Measurements from ENCODE around the gene ZNF554.
"Not testable (repeated sequence)": the region's sequence is repeated elsewhere in the genome, so short reads cannot be mapped to it uniquely, and the experiment has no call there.

ZNF554 gene

GRCh38 chr19:2791440-2791839, 28.2 kb upstream of the ZNF554 start:
- DNase-seq: no peak

DNA sequence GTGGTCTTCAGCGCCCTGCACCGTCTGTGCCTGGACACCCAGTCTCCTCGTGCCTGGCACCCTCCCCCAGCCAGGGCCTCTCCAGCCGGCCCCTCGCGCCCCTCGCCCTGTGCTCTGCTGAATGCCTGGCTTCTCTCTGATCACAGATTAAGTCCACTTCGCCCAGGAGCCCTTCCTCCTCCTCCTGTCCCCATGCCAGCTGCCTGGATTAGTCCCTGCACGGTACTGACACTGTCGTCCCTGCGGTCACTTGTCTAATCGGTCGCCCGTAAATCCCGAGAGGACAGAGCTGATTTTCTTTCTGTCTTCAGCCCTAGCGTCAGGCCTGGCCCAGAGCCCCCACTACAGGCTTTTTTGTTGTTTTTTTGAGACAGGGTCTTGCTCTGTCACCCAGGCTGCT, 27.8 kb upstream of the ZNF554 start:
- no peak for DNase-seq

DNA sequence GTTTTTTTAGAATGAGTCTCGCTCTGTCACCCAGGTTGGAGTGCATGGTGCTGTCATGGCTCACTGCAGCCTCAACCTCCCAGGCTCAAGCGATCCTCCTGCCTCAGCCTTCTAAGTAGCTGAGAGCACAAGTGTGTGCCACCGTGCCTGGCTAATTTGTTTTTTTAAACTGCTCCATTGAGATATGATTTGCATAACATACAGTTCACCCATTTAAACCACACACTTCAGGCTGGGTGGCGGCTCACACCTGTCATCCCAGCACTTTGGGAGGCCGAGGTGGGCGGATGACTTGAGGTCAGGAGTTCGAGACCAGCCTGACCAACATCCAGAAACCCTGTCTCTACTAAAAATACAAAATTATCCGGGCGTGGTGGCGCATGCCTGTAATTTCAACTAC, 27.0 kb upstream of the ZNF554 start:
- DNase-seq: not testable (repeated sequence)

GRCh38 chr19:2793126-2793525, 26.5 kb upstream of the ZNF554 start:
- DNase-seq: no peak

- DNase-seq: no peak
Measured at GRCh38 chr19:2793577-2793976, 26.1 kb upstream of the ZNF554 start.

- DNase-seq: no peak
Measured at GRCh38 chr19:2795827-2796658, 23.6 kb upstream of the ZNF554 start.

DNA sequence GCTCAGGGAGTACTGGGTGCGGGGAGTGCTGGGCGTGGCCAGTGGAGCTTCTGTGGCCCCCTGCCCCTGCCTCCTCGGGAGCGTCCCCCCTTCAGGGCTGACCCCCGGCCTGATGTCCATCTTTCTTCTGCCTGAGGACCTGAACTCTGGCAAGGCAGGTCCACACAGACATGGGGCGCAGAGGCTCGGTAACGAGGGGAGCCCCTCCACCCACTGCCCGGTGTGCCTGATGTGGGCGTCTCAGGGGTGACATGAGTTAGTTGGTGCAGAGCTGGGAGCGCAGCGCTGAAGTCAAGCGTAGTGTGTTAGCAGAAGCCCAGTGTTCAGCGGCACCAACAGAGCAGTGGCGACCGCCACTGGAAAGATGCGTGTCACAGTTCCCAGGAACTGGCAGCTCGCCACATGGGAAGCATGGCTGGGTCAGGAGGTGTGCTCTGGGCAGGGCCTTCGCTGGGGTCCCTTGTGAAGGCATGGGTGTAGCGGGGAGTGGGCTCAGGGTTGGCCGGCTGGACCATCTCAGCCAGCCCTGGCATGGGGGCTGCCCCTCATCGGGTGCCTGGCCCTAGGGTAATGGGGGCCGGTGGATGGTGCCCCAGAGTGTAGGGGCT, 22.9 kb upstream of the ZNF554 start:
- no peak for DNase-seq

GRCh38 chr19:2797280-2797679, 22.4 kb upstream of the ZNF554 start:
- no peak for DNase-seq

DNA sequence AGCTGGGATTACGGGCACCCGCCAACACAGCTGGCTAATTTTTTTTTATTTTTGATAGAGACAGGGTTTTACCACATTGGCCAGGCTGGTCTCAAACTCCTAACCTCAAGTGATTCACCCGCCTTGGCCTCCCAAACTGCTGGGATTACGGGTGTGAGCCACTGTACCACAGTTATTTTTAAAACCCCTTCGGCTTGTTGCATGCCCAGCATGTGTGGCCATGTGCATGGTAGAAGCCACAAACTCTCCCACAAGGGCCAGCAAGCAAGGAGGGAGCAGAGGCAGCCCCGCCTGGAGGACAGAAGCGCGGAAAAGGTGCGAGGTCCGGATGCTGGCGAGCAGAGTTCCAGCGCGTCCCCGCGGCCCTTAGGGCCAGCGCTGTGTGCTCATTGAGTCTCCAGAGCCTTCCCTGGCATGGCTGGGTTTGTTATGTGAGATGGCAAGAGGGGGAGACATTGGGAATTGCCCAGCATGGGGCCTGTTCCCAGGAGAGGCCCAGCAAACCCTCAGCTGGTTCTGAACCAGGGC, 21.4 kb upstream of the ZNF554 start:
- no peak for DNase-seq

GRCh38 chr19:2798733-2799132, 20.9 kb upstream of the ZNF554 start:
- no peak for DNase-seq

DNA sequence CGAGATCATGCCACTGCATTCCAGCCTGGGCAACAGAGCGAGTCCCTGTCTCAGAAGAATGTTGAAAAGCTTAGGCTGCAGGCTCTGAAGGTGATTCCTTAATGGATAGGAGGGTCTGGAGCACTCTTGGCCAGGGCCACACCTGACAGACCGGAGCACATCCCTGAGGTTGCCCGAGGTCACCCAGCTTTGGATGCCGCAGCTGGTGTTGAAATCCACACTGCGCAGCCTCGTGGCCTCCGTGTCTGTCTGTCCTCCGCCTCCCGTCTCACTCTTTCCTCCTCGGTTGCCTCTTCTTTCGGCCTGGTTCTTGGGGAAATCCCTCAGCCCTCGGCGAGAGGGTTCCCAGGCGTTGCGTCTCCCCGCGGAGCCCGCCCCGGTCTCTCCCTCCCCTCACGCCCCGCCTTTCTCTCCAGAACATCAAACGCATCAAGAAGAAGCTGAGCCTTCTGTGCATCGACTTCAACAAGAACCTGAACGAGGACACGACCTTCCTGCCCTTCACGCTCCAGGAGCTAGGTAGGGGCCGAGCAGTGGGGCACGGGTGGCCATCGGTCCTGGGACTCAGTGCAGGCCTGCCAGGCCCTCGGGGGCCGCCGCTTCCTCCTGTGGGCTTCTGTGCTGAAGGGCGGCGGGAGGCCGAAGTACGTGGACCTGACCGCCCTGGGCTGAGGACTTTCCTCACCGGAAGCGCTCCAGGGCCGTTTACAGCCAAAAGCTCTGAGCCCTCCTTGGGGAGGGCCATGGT, 20.2 kb upstream of the ZNF554 start:
- DNase-seq: no peak

DNA sequence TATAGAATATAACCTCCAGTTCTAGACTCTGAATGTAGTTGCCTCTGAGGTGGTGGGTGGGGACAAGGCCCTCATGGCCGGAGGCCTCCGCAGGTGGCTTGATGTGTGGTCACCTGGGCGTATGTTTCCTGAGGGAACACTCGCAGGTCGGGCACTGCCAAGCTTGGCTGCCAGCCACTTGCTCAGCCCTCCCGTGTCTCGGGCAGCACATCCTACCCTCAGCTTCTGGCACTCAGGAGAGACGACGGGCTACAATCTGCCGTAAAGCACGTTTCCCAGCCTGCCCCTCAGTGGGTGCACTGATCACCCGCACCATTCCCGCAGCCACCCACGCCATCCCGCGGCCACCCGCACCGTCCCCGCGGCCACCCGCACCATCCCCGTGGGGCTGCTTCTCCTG, 19.2 kb upstream of the ZNF554 start:
- no peak for DNase-seq

GRCh38 chr19:2802826-2803225, 16.8 kb upstream of the ZNF554 start:
- DNase-seq: no peak

DNA sequence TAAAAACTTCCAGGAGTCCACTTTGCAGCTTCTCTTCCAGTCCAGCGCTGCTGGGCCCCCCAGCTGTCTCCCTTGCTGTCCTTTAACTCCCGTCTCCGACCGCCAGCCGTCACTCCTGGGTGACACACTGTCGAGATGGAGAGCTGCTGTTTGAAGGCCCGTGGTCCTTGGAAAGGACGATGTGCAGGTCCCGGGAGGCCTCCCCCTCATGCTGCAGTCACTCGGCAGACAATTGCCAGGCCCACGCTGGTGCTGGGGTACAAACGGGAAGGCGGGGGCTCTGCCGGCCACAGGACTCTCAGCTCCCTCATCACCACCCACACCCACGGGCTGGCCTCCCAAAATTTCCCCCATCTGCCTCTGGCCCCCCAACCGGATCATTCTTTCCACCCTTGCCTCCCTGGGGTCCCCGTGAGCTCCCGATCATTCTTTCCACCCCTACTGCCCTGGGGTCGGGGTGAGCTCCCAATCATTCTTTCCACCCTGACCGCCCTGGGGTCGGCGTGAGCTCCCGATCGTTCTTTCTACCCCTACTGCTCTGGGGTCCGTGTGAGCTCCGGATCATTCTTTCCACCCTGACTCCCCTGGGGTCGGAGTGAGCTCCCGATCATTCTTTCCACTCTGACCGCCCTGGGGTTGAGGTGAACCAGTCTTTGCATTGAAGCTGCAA, 16.0 kb upstream of the ZNF554 start:
- DNase-seq: no peak

DNA sequence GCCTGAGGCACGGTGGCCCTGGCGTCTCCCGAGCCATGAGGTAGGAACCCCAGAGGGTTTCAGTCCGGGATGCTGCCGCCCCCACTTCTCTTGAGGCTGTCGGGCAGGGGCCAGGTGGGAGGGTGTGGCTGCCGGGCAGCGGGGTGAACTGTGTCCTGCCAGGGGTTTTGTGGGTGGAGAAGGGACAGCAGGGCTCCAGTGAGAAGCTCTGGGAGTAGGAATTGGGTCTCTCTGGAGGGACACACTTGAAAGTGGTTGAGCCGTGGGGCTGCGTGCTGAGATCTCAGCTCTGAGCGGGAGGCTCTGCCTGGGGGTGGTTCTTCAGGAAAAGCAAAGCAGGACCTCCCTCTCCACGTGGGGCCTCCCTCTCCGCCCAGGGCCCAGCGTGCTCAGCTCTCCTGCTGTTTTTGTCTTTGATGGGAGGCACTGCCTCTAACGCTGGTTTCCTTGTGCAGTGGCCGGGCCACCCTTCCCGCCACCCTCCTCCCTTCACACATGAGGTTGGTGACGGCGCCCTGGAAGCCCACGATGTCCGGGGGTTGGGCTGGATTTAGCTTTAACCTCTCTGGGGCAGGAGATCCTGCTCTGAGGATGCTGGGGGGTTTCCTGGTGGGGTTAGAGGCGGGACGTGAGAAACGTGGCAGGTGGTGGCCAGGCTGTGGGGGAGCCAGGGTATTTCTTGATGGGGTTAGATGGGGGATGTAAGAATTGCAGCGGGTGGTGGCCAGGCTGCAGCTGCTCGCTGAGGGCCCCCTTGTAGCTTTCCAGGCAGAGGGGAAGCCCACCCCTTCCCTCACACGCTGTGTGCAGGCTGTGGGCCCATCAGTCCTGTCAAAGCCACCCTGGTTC, 15.3 kb upstream of the ZNF554 start:
- no peak for DNase-seq

- DNase-seq: no peak
Measured at GRCh38 chr19:2805261-2805900, 14.3 kb upstream of the ZNF554 start.

DNA sequence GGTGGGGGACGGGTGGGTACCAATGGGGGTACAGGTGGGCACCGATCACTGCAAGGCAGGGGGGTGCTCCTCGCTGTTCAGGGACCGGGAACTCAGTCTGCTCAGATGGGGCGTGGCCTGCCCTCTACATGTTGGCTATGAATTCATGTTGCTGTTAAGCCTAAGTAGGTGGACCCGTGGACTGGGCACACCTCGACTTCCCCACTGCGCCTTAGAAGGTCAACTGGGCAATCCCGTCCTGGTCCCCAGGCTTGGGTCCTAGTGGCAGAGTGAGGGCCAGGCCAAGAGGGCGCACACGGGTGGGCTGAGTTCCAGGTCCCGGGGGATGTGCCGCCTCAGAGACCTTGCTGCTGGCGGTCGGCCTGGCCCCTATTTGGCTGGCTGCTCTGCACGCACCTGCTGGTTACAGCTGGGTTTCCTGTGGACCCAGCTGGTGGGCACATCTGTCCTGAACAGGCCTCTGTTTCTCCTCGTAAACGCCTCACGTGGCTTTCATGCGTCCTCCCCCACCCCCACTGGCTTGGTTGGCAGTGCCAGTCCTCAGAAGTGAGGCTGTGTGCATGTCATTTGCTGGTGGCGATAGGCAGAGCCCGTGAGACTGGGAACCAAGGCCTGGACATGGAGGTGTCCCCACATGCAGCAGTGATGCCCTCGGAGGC, 13.5 kb upstream of the ZNF554 start:
- no peak for DNase-seq

GRCh38 chr19:2806736-2807378, 12.8 kb upstream of the ZNF554 start:
- DNase-seq: no peak

GRCh38 chr19:2807379-2808128, 12.1 kb upstream of the ZNF554 start:
- no peak for DNase-seq

All from NCI-H345 (cell line).